ENCODE measurements around the gene STRA8.

STRA8 gene

DNA sequence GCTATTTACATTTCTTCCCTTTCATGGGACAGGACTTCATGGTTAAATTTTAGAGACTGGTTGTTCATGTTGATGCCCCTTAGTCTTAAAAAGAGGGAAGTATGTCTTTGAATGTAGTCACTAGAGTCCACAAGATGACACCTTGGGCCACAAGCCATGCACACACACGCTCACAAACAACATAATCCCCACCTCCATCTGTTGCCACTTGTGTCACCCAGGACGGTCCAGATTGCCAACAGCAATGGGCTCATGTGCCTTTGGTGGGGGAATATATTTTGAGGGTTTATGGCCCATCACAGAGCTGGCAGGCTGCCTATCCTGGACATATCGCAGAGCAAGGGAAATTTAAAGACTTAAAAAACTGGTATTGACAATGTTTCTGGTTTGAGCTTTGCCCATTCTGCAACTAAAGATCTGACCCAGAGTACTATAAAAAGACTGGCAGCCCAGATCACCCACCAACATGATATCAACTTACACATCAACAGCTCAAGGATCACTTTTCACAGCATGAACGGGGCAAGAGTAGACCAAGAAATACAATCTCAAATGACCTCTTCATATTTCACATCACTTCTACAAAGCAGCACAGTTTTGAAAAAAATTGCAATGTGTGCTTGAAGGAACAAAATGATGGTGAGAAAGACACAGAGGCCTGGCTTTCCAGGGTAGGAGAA, 50.5 kb downstream of the STRA8 start:
- DNase-seq (ENCODE audit: extremely low spot score) = no peak
- ChIA-PET CTCF (interaction anchor here (1.6 kb wide), 1 partner anchor 52 kb away, joined by 6 read pairs; no protein-coding TSS in a partner anchor), POLR2A (no interaction called here)
- TF ChIP-seq PKNOX1 (IDR thresholded peaks at IDR 0.05) = 0 out of 2 replicates have a peak, but pooled peaks have one; percentile 30
- no peak for TF ChIP-seq LEF1 (IDR thresholded peaks at IDR 0.05; ENCODE audit: borderline replicate concordance)

GRCh38 chr7:135285547-135286233, 52.1 kb downstream of the STRA8 start:
- ChIA-PET CTCF (interaction anchor here (1.0 kb wide), 1 partner anchor 11 kb away, joined by 4 read pairs; no protein-coding TSS in a partner anchor), POLR2A (no interaction called here)
- TF ChIP-seq NFRKB (IDR thresholded peaks at IDR 0.05) (no peak), CTBP1 (IDR thresholded peaks at IDR 0.05; ENCODE audit: borderline replicate concordance) (no peak)
- no peak for DNase-seq (ENCODE audit: extremely low spot score)

- DNase-seq (ENCODE audit: extremely low spot score) = no peak
- no peak for TF ChIP-seq LEF1 (IDR thresholded peaks at IDR 0.05; ENCODE audit: borderline replicate concordance)
- no peak for TF ChIP-seq HDGF (IDR thresholded peaks at IDR 0.05; ENCODE audit: borderline replicate concordance)
- no peak for TF ChIP-seq SUZ12 (IDR thresholded peaks at IDR 0.05)
- TF ChIP-seq PKNOX1 (IDR thresholded peaks at IDR 0.05) = no peak
- no peak for TF ChIP-seq ZNF384 (IDR thresholded peaks at IDR 0.05)
- no peak for TF ChIP-seq FOXK2 (IDR thresholded peaks at IDR 0.05)
- no peak for TF ChIP-seq BHLHE40 (IDR thresholded peaks at IDR 0.05; ENCODE audit: borderline replicate concordance)
- POLR2A ChIA-PET = no interaction called here
- CTCF ChIA-PET = no interaction called here
Measured at GRCh38 chr7:135286876-135287275, 53.2 kb downstream of the STRA8 start.

DNA sequence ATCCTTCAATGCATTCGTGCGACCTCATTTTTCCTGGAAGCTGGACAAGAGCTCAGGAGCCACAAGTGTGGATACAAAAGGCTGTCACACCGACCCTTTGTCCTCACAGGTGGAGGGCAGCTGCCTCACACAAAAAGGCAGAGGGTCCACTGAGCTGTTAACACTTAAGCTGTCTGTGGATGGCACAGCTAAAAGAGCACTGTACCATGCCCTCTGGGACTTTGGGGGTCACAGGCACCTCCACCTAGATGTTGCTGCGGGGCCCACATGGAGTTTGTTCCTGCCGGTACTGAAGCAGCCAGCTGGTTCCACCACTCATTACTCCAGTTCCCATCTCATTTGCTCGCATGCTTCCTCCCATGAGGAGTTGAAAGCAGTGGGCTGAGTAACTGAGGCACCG, 57.0 kb downstream of the STRA8 start:
- ChIA-PET POLR2A (no interaction called here), CTCF (interaction anchor here (0.5 kb wide), 1 partner anchor 45 kb away, joined by 3 read pairs; no protein-coding TSS in a partner anchor)

DNA sequence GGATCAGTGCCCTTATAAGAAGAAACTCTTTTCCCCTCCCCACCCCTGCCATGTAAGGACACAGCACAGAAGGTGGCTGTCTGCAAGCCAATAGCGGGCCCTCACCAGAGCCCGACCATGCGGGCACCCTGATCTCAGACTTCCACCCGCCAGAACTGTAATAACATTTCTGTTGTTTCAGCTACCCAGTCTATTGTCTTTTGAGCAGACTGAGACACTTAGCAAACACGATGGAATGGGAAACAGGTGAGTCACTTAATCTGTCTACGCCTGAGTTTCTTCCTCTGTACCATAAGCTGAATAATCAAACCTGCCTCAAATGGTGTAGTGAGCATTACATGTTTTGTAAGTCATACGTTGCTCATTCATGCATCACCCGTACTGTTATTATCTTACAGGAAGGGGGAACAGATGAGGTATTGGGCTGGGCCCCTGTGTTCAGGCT, 58.2 kb downstream of the STRA8 start:
- ChIA-PET CTCF (interaction anchor here (0.6 kb wide), 1 partner anchor 30 kb away, joined by 3 read pairs; no protein-coding TSS in a partner anchor), POLR2A (no interaction called here)
- no peak for TF ChIP-seq HDGF (IDR thresholded peaks at IDR 0.05; ENCODE audit: borderline replicate concordance)
- no peak for DNase-seq (ENCODE audit: extremely low spot score)

More for the DNA sequence above, 57.0 kb downstream of the STRA8 start:
- no peak for TF ChIP-seq NFRKB (IDR thresholded peaks at IDR 0.05)
- TF ChIP-seq BHLHE40 (IDR thresholded peaks at IDR 0.05; ENCODE audit: borderline replicate concordance) = no peak
- no peak for TF ChIP-seq PKNOX1 (IDR thresholded peaks at IDR 0.05)
- TF ChIP-seq SP1 (IDR thresholded peaks at IDR 0.05) = no peak
- TF ChIP-seq L3MBTL2 (conservative IDR thresholded peaks at IDR 0.05) = no peak
- no peak for TF ChIP-seq ZNF384 (IDR thresholded peaks at IDR 0.05)
- TF ChIP-seq ELF4 (IDR thresholded peaks at IDR 0.05) = no peak
- TF ChIP-seq SUZ12 (IDR thresholded peaks at IDR 0.05) = no peak
- no peak for TF ChIP-seq HDGF (IDR thresholded peaks at IDR 0.05; ENCODE audit: borderline replicate concordance)
- TF ChIP-seq CTBP1 (IDR thresholded peaks at IDR 0.05; ENCODE audit: borderline replicate concordance) = no peak
- TF ChIP-seq FOXK2 (IDR thresholded peaks at IDR 0.05) = no peak
- no peak for TF ChIP-seq TARDBP (IDR thresholded peaks at IDR 0.05)
- no peak for TF ChIP-seq LEF1 (IDR thresholded peaks at IDR 0.05; ENCODE audit: borderline replicate concordance)
- no peak for TF ChIP-seq FOXM1 (IDR thresholded peaks at IDR 0.05; ENCODE audit: borderline replicate concordance)
- no peak for TF ChIP-seq ARNT (IDR thresholded peaks at IDR 0.05)
- no peak for TF ChIP-seq FOXA1 (IDR thresholded peaks at IDR 0.05)
- no peak for DNase-seq (ENCODE audit: extremely low spot score)

GRCh38 chr7:135299235-135299634, 65.6 kb downstream of the STRA8 start:
- TF ChIP-seq BHLHE40 (IDR thresholded peaks at IDR 0.05; ENCODE audit: borderline replicate concordance) = no peak
- no peak for TF ChIP-seq ZNF384 (IDR thresholded peaks at IDR 0.05)
- TF ChIP-seq SP1 (IDR thresholded peaks at IDR 0.05) = no peak
- no peak for TF ChIP-seq HDGF (IDR thresholded peaks at IDR 0.05; ENCODE audit: borderline replicate concordance)
- no peak for TF ChIP-seq L3MBTL2 (conservative IDR thresholded peaks at IDR 0.05)
- no peak for TF ChIP-seq LEF1 (IDR thresholded peaks at IDR 0.05; ENCODE audit: borderline replicate concordance)
- no peak for TF ChIP-seq FOXK2 (IDR thresholded peaks at IDR 0.05)
- no peak for TF ChIP-seq PKNOX1 (IDR thresholded peaks at IDR 0.05)
- POLR2A ChIA-PET = no interaction called here
- DNase-seq (ENCODE audit: extremely low spot score) = no peak
- CTCF ChIA-PET = interaction anchor here (0.6 kb wide), 1 partner anchor 18 kb away, joined by 3 read pairs; no protein-coding TSS in a partner anchor

Measured in HEK293T (cell line).